Retinal pigment epithelial cell (primary cell): Measurements from ENCODE around the gene SLC13A4.

Source experiments
- DNase-seq: peaks from one replicate; pipeline ENCODE4 v3.0.0-alpha.2; 2010; ENCODE audit warnings: low read depth
- H3K4me3 ChIP-seq: 2 replicates; pipeline ENCODE4 v1.5.1; 2011; ENCODE audit warnings: mild to moderate bottlenecking, low read length, control low read depth, moderate library complexity
- CTCF ChIP-seq: conservative IDR thresholded peaks from 2 replicates; pipeline ENCODE4 v1.5.1; 2011; ENCODE audit warnings: low read depth, low read length, control low read depth, inconsistent platforms

Gene SLC13A4

GRCh38 chr7:135731131-135731530 lies 3.1 kb upstream of the SLC13A4 start:
- no peak for DNase-seq

GRCh38 chr7:135729230-135729629 lies 1.2 kb upstream of the SLC13A4 start:
- no peak for DNase-seq
- no peak overlapping the region for H3K4me3 ChIP-seq
- TF ChIP-seq CTCF = no peak

More at GRCh38 chr7:135731131-135731530, 3.1 kb upstream of the SLC13A4 start:
- no peak for TF ChIP-seq CTCF
- no peak overlapping the region for H3K4me3 ChIP-seq

- H3K4me3 ChIP-seq = no peak overlapping the region
- no peak for TF ChIP-seq CTCF
Measured at GRCh38 chr7:135726911-135727673, 894 bp downstream of the SLC13A4 start.

DNA sequence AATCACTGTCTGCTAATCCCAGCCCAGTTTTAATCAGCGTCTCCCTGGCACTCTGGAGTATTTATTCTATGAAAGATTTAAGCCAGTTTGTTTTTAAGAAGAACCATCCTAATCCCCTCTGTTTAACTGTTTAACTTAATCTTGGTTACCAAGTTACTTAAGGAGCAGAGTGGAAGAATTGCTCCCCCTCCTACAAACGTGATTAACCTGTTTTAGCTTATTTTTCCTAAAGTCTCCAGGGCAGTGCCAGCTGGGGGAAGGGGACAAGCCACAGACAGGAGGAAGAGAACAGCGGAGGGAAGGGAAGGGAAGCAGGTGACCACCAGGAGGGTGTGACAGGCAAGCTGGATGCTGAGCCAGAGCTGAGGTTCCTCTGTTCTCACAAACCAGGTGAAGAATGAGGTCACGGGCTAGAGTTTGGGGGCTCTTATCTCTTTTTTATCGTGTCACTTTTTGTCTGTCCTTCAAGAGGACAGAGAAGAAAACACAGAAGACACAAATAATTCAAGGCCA lies 1.7 kb downstream of the SLC13A4 start:
- no peak overlapping the region for H3K4me3 ChIP-seq
- no peak for TF ChIP-seq CTCF
- DNase-seq = peak; percentile 56

More at GRCh38 chr7:135726911-135727673, 894 bp downstream of the SLC13A4 start:
- DNase-seq = no peak

GRCh38 chr7:135723411-135723810 lies 4.6 kb downstream of the SLC13A4 start:
- TF ChIP-seq CTCF = no peak
- no peak overlapping the region for H3K4me3 ChIP-seq
- no peak for DNase-seq

DNA sequence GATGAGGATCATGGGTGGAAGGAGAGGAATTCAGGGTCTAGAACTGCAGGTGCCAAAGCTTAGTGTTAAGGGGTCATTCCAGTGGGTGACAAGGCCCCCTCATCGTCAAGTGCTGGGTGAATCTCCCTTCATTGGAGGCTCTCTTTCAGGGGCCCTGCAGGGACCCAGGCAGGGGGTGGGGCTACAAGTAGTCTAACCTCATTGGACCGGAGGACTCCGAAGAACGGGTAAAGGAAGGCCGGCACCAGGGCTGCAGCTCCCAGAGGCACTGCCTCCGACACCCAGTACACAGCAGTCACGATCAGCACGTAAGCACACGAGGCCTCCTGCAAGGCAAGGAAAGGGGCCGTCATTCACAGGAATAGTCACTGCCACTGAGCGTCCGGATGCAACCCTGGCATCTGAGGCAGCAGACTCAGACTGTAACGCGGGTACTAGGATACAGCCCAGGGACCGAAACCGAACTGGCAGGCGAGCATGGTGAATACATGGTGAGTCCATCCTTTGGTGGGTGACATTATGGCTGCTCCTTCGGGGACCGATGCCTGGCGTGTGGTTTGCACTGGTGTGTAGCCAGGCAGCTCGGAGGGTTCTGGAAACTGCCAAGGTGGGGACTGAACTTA lies 6.7 kb downstream of the SLC13A4 start:
- H3K4me3 ChIP-seq = no peak overlapping the region
- DNase-seq = no peak
- TF ChIP-seq CTCF = no peak
